ENCODE results near the gene SSNA1.

Gene SSNA1

DNA sequence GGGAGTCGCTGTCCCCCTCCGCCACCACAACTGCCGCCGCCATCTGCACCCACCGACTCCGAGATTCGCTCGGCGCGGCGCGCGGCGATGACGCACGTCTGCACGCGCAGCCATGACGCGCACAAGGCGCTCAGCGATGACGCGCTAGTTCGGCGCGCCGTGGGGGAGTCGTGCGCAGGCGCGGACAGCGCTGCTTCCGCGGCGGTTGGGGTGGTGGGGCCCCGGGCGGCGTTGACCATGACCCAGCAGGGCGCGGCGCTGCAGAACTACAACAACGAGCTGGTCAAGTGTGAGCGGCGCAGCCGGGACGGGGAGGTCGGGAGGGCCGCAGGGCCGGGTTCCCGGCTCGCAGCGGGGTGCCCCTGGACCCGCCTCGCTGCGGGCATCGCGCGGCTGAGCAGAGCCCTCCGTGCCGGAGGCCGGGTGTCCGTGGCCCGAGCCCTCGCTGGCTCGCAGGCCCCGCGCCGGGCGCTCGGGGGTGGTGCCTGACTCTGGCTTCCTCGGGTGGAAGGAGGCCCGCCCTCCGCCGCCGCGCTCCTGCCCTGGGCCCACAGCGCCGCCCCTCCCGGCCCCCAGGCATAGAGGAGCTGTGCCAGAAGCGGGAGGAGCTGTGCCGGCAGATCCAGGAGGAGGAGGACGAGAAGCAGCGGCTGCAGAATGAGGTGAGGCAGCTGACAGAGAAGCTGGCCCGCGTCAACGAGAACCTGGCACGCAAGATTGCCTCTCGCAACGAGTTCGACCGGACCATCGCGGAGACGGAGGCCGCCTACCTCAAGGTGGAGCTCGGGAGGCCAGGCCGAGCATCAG, at the start of gene SSNA1, which contains the start of gene ANAPC2:
SSNA1 (plus strand) TSS at position 187 of the 807 bp plus-strand sequence; CDS start at position 238, 51 bp downstream.
ANAPC2 (minus strand) TSS at position 71 of the 807 bp plus-strand sequence; CDS start at position 43, 28 bp downstream.
- TF ChIP-seq CTCF (IDR thresholded peaks at IDR 0.05), result peak; percentile 28
- H2AFZ ChIP-seq, result peak within 1 kb of the TSS; percentile 90
- peak within 1 kb of the TSS; percentile 99 for H3K4me2 ChIP-seq (ENCODE audit: low read length)
- peak within 1 kb of the TSS; percentile 87 for H3K27ac ChIP-seq
- peak within 1 kb of the TSS; percentile 37 for H3K9ac ChIP-seq
- peaks cover 8% of the 10 kb centered on the region for H3K4me1 ChIP-seq
- H3K4me3 ChIP-seq (ENCODE audit: low read depth, low read length), result peak within 1 kb of the TSS; percentile 97
- H3K9me3 ChIP-seq (ENCODE audit: control insufficient read depth, low read length), result no peaks in the 10 kb centered on the region
- no peaks in the 10 kb centered on the region for H3K27me3 ChIP-seq (ENCODE audit: control insufficient read depth, insufficient read depth, low read length)
- H3K79me2 ChIP-seq, result peaks cover 4% of the 10 kb centered on the region
- H3K36me3 ChIP-seq (ENCODE audit: control insufficient read depth, insufficient read depth, low read length), result no peaks in the 10 kb centered on the region

- no peak within 1 kb of the TSS for H3K27ac ChIP-seq
- H3K9me3 ChIP-seq (ENCODE audit: control insufficient read depth, low read length), result no peaks in the 10 kb centered on the region
- H3K4me2 ChIP-seq (ENCODE audit: low read length), result no peak within 1 kb of the TSS
- H3K36me3 ChIP-seq (ENCODE audit: control insufficient read depth, insufficient read depth, low read length), result no peaks in the 10 kb centered on the region
- H3K9ac ChIP-seq, result no peak within 1 kb of the TSS
- no peak within 1 kb of the TSS for H3K4me3 ChIP-seq (ENCODE audit: low read depth, low read length)
- TF ChIP-seq CTCF (IDR thresholded peaks at IDR 0.05), result no peak
- peaks cover 11% of the 10 kb centered on the region for H3K27me3 ChIP-seq (ENCODE audit: control insufficient read depth, insufficient read depth, low read length)
- no peak within 1 kb of the TSS for H2AFZ ChIP-seq
- H3K4me1 ChIP-seq, result no peaks in the 10 kb centered on the region
- no peaks in the 10 kb centered on the region for H3K79me2 ChIP-seq
Measured at GRCh38 chr9:137138722-137139467, 49.6 kb upstream of the SSNA1 start, which contains the start of gene GRIN1. GRIN1 (plus strand) TSS chr9:137139154; CDS start chr9:137139487, 333 bp downstream.

- Histone ChIP-seq H3K4me3 (ENCODE audit: low read depth, low read length) (no peak overlapping the region), H3K9ac (no peak overlapping the region), H3K27me3 (ENCODE audit: control insufficient read depth, insufficient read depth, low read length) (peaks cover 11% of the 10 kb centered on the region), H3K4me1 (no peaks in the 10 kb centered on the region), H3K79me2 (no peaks in the 10 kb centered on the region), H2AFZ (no peak overlapping the region), H3K36me3 (ENCODE audit: control insufficient read depth, insufficient read depth, low read length) (no peaks in the 10 kb centered on the region), H3K27ac (no peak overlapping the region), H3K9me3 (ENCODE audit: control insufficient read depth, low read length) (no peaks in the 10 kb centered on the region), H3K4me2 (ENCODE audit: low read length) (no peak overlapping the region)
- no peak for TF ChIP-seq CTCF (IDR thresholded peaks at IDR 0.05)
Measured at GRCh38 chr9:137139468-137140150, 48.9 kb upstream of the SSNA1 start.

DNA sequence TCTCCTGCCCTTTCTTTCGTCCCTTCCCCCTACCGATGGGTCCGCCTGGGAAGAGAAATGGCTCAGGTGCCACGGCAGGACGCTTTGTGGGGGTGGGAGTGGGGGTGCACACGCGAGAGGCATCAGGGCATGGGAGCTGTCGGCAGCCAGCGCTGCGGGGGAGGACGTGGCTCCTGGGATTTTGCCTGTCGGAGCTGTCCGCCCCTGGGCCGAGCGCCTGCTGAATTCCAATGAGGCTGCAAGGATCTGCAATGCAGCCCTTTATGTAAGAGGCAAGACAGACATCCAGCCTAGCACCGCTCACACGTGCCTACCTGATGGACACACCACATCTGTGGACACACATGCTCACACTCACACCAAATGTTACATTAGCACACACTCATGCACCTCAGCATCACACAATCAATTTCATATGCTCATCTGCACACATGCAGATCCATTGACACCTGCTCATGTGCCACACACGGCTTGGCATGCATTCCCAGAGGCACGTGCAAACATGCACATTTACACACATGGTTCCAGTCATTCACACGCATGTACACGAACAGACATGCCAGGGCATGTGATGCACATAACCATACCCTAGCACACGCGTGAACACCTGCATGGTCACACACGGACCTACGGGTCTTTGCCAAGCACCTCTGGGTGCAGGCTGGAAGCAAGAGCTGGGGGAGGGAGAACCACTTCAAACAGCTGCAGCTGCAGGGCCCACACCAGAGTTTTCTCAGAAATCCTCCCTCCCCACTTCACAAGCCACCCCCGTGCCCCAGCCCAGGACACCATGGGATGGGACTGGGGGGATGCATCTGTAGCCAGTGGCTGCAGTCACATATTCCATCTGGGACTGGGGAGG, 48.1 kb upstream of the SSNA1 start:
- Histone ChIP-seq H3K27me3 (ENCODE audit: control insufficient read depth, insufficient read depth, low read length) (peaks cover 11% of the 10 kb centered on the region), H3K9ac (no peak overlapping the region), H3K36me3 (ENCODE audit: control insufficient read depth, insufficient read depth, low read length) (no peaks in the 10 kb centered on the region), H3K4me3 (ENCODE audit: low read depth, low read length) (no peak overlapping the region), H3K27ac (no peak overlapping the region), H3K4me1 (no peaks in the 10 kb centered on the region), H2AFZ (no peak overlapping the region), H3K4me2 (ENCODE audit: low read length) (no peak overlapping the region), H3K79me2 (no peaks in the 10 kb centered on the region), H3K9me3 (ENCODE audit: control insufficient read depth, low read length) (no peaks in the 10 kb centered on the region)
- no peak for TF ChIP-seq CTCF (IDR thresholded peaks at IDR 0.05)
